Measurements from ENCODE around the gene DEFB131A. TPM values are rescaled to one million over a fixed set of nuclear protein-coding genes. Genes with fewer than 3 reads are reported as not detected.
"Not testable (repeated sequence)": the region's sequence is repeated elsewhere in the genome, so short reads cannot be mapped to it uniquely, and the experiment has no call there.

Gene DEFB131A
- total RNA-seq, 1 donor from 2014 or later: not detected

- not testable (repeated sequence) for H3K27ac Mint-ChIP-seq (ENCODE audit: unreplicated experiment); H3K27me3 Mint-ChIP-seq (ENCODE audit: low read depth, unreplicated experiment); DNase-seq (ENCODE audit: low read depth); H3K9ac ChIP-seq (ENCODE audit: low read length); H3K9me3 Mint-ChIP-seq (ENCODE audit: unreplicated experiment); FAIRE-seq; H3K79me2 ChIP-seq (ENCODE audit: insufficient read depth, low read length); H3K36me3 Mint-ChIP-seq (ENCODE audit: low read depth, unreplicated experiment); H3K4me2 ChIP-seq (ENCODE audit: low read length); H3K9me3 ChIP-seq (ENCODE audit: insufficient read depth, low read depth, low read length); H3K36me3 ChIP-seq (ENCODE audit: insufficient read depth, low read length); H3K4me3 ChIP-seq (ENCODE audit: insufficient read depth, low read depth, low read length); H3K4me1 Mint-ChIP-seq (ENCODE audit: low read depth, unreplicated experiment); H3K4me1 ChIP-seq (ENCODE audit: insufficient read depth, low read length); H3K4me3 Mint-ChIP-seq (ENCODE audit: unreplicated experiment); H2AFZ ChIP-seq (ENCODE audit: low read depth, low read length); H3K27ac ChIP-seq (ENCODE audit: low read depth, low read length); H3K27me3 ChIP-seq (ENCODE audit: insufficient read depth, low read length); H4K20me1 ChIP-seq (ENCODE audit: insufficient read depth, low read length)
Observed at GRCh38 chr4:9425916-9426315, 18.3 kb upstream of the DEFB131A start.

DNA sequence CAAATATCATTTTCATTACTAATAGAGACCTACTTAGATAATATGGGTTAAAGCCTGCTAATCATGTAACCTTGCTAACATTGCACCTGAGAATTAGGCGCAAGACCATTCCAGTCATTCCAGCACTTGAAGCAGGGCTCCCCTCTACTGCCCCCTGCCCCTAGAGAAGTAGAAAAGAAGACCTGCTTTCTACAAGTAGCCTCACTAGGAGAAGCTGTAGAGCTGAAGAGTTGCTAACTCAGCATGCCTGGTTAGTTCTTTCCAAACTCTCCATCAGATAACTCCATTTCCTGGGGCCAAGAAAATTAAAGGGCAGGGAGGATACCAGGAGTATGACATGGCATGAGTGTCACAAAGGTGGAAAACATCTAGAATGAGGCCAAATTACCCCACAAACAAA lies 14.2 kb upstream of the DEFB131A start:
- not testable (repeated sequence) for H3K36me3 ChIP-seq (ENCODE audit: insufficient read depth, low read length); H3K79me2 ChIP-seq (ENCODE audit: insufficient read depth, low read length); H3K4me2 ChIP-seq (ENCODE audit: low read length); H2AFZ ChIP-seq (ENCODE audit: low read depth, low read length); H4K20me1 ChIP-seq (ENCODE audit: insufficient read depth, low read length); H3K27me3 ChIP-seq (ENCODE audit: insufficient read depth, low read length); H3K36me3 Mint-ChIP-seq (ENCODE audit: low read depth, unreplicated experiment); H3K4me1 Mint-ChIP-seq (ENCODE audit: low read depth, unreplicated experiment); H3K27ac ChIP-seq (ENCODE audit: low read depth, low read length); H3K4me3 ChIP-seq (ENCODE audit: insufficient read depth, low read depth, low read length); H3K27me3 Mint-ChIP-seq (ENCODE audit: low read depth, unreplicated experiment); H3K4me1 ChIP-seq (ENCODE audit: insufficient read depth, low read length); H3K9me3 Mint-ChIP-seq (ENCODE audit: unreplicated experiment); FAIRE-seq; H3K27ac Mint-ChIP-seq (ENCODE audit: unreplicated experiment); H3K9ac ChIP-seq (ENCODE audit: low read length); H3K9me3 ChIP-seq (ENCODE audit: insufficient read depth, low read depth, low read length); DNase-seq (ENCODE audit: low read depth); H3K4me3 Mint-ChIP-seq (ENCODE audit: unreplicated experiment)

GRCh38 chr4:9433320-9433719 lies 10.9 kb upstream of the DEFB131A start:
- not testable (repeated sequence) for H3K4me3 Mint-ChIP-seq (ENCODE audit: unreplicated experiment); H3K9me3 ChIP-seq (ENCODE audit: insufficient read depth, low read depth, low read length); H3K4me3 ChIP-seq (ENCODE audit: insufficient read depth, low read depth, low read length); H3K27ac ChIP-seq (ENCODE audit: low read depth, low read length); H3K36me3 Mint-ChIP-seq (ENCODE audit: low read depth, unreplicated experiment); H3K4me1 Mint-ChIP-seq (ENCODE audit: low read depth, unreplicated experiment); H4K20me1 ChIP-seq (ENCODE audit: insufficient read depth, low read length); H3K9me3 Mint-ChIP-seq (ENCODE audit: unreplicated experiment); FAIRE-seq; H3K27me3 Mint-ChIP-seq (ENCODE audit: low read depth, unreplicated experiment); H3K27ac Mint-ChIP-seq (ENCODE audit: unreplicated experiment); H2AFZ ChIP-seq (ENCODE audit: low read depth, low read length); H3K27me3 ChIP-seq (ENCODE audit: insufficient read depth, low read length); H3K4me2 ChIP-seq (ENCODE audit: low read length); H3K79me2 ChIP-seq (ENCODE audit: insufficient read depth, low read length); H3K36me3 ChIP-seq (ENCODE audit: insufficient read depth, low read length); H3K9ac ChIP-seq (ENCODE audit: low read length); H3K4me1 ChIP-seq (ENCODE audit: insufficient read depth, low read length); DNase-seq (ENCODE audit: low read depth)

DNA sequence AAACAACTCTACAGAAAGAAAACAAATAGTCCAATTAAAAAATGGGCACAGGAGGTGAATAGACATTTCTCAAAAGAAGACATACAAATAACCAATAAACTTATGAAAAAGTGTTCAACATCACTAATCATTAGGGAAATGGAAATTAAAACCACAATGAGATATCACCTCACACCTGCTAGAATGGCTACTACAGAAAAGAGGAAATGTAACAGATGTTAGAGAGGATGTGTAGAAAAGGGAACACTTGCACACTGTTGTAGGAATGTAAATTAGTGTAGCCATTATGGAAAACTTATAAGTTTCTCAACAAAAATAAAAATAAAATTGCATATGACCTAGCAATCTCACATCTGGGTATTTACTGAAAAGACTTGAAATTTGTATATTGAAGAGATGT lies 7.5 kb upstream of the DEFB131A start:
- not testable (repeated sequence) for H3K36me3 ChIP-seq (ENCODE audit: insufficient read depth, low read length); H3K4me1 Mint-ChIP-seq (ENCODE audit: low read depth, unreplicated experiment); H3K4me1 ChIP-seq (ENCODE audit: insufficient read depth, low read length); H3K9ac ChIP-seq (ENCODE audit: low read length); H3K4me3 ChIP-seq (ENCODE audit: insufficient read depth, low read depth, low read length); DNase-seq (ENCODE audit: low read depth); FAIRE-seq; H2AFZ ChIP-seq (ENCODE audit: low read depth, low read length); H3K9me3 ChIP-seq (ENCODE audit: insufficient read depth, low read depth, low read length); H3K27me3 Mint-ChIP-seq (ENCODE audit: low read depth, unreplicated experiment); H3K9me3 Mint-ChIP-seq (ENCODE audit: unreplicated experiment); H3K27ac ChIP-seq (ENCODE audit: low read depth, low read length); H3K27me3 ChIP-seq (ENCODE audit: insufficient read depth, low read length); H3K79me2 ChIP-seq (ENCODE audit: insufficient read depth, low read length); H3K4me2 ChIP-seq (ENCODE audit: low read length); H4K20me1 ChIP-seq (ENCODE audit: insufficient read depth, low read length); H3K4me3 Mint-ChIP-seq (ENCODE audit: unreplicated experiment); H3K36me3 Mint-ChIP-seq (ENCODE audit: low read depth, unreplicated experiment); H3K27ac Mint-ChIP-seq (ENCODE audit: unreplicated experiment)

DNA sequence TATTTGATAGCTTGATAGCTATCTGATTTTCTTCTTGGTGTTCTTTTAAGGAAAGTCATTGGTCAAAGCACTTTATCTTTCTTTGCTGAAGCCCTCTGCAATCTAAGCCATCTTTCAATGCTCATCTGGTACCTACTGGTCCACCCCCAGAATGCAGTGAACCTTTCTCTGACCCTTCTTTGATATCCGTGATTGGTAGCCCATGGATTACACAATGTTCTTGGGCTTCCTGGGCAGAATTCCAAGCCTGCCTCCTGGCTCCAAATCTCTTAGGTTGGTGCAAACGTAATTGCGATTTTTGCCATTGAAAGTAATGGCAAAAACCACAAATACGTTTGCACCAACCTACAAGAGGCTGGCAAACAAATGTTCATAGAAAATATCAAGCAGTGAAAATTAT lies 1.9 kb upstream of the DEFB131A start:
- not testable (repeated sequence) for FAIRE-seq; H3K9me3 ChIP-seq (ENCODE audit: insufficient read depth, low read depth, low read length); H3K4me1 Mint-ChIP-seq (ENCODE audit: low read depth, unreplicated experiment); DNase-seq (ENCODE audit: low read depth); H3K4me3 Mint-ChIP-seq (ENCODE audit: unreplicated experiment); H3K27me3 ChIP-seq (ENCODE audit: insufficient read depth, low read length); H3K36me3 Mint-ChIP-seq (ENCODE audit: low read depth, unreplicated experiment); H3K36me3 ChIP-seq (ENCODE audit: insufficient read depth, low read length); H3K4me1 ChIP-seq (ENCODE audit: insufficient read depth, low read length); H3K27ac Mint-ChIP-seq (ENCODE audit: unreplicated experiment); H4K20me1 ChIP-seq (ENCODE audit: insufficient read depth, low read length); H3K79me2 ChIP-seq (ENCODE audit: insufficient read depth, low read length); H3K4me3 ChIP-seq (ENCODE audit: insufficient read depth, low read depth, low read length); H3K27ac ChIP-seq (ENCODE audit: low read depth, low read length); H3K9me3 Mint-ChIP-seq (ENCODE audit: unreplicated experiment); H3K9ac ChIP-seq (ENCODE audit: low read length); H2AFZ ChIP-seq (ENCODE audit: low read depth, low read length); H3K27me3 Mint-ChIP-seq (ENCODE audit: low read depth, unreplicated experiment); H3K4me2 ChIP-seq (ENCODE audit: low read length)

GRCh38 chr4:9444681-9445080 lies 467 bp downstream of the DEFB131A start:
- H3K27ac Mint-ChIP-seq (ENCODE audit: unreplicated experiment); H3K4me3 ChIP-seq (ENCODE audit: insufficient read depth, low read depth, low read length); H3K4me3 Mint-ChIP-seq (ENCODE audit: unreplicated experiment); H3K27ac ChIP-seq (ENCODE audit: low read depth, low read length); H3K79me2 ChIP-seq (ENCODE audit: insufficient read depth, low read length); H3K36me3 ChIP-seq (ENCODE audit: insufficient read depth, low read length); H3K36me3 Mint-ChIP-seq (ENCODE audit: low read depth, unreplicated experiment); FAIRE-seq; H3K27me3 ChIP-seq (ENCODE audit: insufficient read depth, low read length); DNase-seq (ENCODE audit: low read depth); H4K20me1 ChIP-seq (ENCODE audit: insufficient read depth, low read length); H3K4me1 ChIP-seq (ENCODE audit: insufficient read depth, low read length); H2AFZ ChIP-seq (ENCODE audit: low read depth, low read length); H3K27me3 Mint-ChIP-seq (ENCODE audit: low read depth, unreplicated experiment); H3K4me2 ChIP-seq (ENCODE audit: low read length); H3K9me3 Mint-ChIP-seq (ENCODE audit: unreplicated experiment); H3K4me1 Mint-ChIP-seq (ENCODE audit: low read depth, unreplicated experiment); H3K9ac ChIP-seq (ENCODE audit: low read length); H3K9me3 ChIP-seq (ENCODE audit: insufficient read depth, low read depth, low read length): not testable (repeated sequence)
